ENCODE results near the gene LEPROT. TPM values are rescaled to one million over a fixed set of nuclear protein-coding genes. Genes with fewer than 3 reads are reported as not detected.

Gene LEPROT
- total RNA-seq, 1 donor from 2014 or later = 47.3 TPM

DNA sequence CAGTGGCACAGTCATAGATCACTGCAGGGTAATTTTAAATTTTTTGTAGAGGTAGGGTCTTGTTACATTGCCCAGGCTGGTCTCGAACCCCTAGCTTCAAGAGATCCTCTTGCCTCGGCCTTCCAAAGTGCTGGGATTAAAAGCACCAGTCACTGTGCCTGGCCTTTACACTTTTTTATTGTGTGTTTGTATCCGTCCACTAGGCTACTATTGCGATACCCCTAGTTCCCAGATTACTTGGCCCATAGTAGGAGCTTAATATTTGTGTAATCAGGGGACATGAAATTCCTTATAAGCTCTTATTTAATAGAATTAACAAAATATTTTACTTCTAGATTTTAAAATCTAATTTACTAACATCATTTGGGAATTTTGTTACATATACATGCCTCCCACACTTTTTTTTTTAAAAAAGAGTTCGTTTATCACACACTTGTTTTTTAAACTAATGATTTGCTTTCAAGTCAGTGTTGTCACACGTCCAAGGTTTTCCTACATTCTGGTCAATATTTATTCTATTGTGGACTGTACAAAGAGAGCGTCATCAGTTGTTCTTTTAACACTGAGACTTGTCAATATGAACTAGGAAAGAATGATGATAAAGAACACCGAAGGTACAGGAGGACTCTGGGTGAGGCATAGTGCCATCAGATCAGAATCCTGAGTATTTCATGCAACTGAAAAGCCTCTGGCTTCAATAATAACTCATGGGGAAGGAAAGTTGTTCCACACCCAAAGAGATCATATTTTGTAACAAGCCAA is 63.7 kb downstream of the LEPROT start:
- no peak overlapping the region for H3K4me3 ChIP-seq (ENCODE audit: low read depth, low read length)
- DNase-seq (ENCODE audit: low read depth) = no peak
- TF ChIP-seq, protein P1, sequence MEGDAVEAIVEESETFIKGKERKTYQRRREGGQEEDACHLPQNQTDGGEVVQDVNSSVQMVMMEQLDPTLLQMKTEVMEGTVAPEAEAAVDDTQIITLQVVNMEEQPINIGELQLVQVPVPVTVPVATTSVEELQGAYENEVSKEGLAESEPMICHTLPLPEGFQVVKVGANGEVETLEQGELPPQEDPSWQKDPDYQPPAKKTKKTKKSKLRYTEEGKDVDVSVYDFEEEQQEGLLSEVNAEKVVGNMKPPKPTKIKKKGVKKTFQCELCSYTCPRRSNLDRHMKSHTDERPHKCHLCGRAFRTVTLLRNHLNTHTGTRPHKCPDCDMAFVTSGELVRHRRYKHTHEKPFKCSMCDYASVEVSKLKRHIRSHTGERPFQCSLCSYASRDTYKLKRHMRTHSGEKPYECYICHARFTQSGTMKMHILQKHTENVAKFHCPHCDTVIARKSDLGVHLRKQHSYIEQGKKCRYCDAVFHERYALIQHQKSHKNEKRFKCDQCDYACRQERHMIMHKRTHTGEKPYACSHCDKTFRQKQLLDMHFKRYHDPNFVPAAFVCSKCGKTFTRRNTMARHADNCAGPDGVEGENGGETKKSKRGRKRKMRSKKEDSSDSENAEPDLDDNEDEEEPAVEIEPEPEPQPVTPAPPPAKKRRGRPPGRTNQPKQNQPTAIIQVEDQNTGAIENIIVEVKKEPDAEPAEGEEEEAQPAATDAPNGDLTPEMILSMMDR (conservative IDR thresholded peaks at IDR 0.05; ENCODE audit: low read depth, low read length) = no peak

Other genes with a start within 250 kb of the LEPROT start
- 6.9 and 14.3 TPM in 2 replicates for gene DNAJC6, start 111.1 kb upstream of the LEPROT start, total RNA-seq
- 10.6 and 12.4 TPM in 2 replicates for gene LEPR, start within 50 bp of the LEPROT start, total RNA-seq

Measured in epithelial cell of proximal tubule (primary cell).